ENCODE measurements around the gene ZCCHC7. TPM values are rescaled to one million over a fixed set of nuclear protein-coding genes. Genes with fewer than 3 reads are reported as not detected.

The ZCCHC7 gene
- total RNA-seq, 4 donors from 2014 or later: 12.1 to 19.1 (median 15.6) TPM

GRCh38 chr9:37128051-37128450, 7.7 kb downstream of the ZCCHC7 start:
- Histone ChIP-seq H3K4me1 (peaks cover 0 to 2% (median under 1%) of the 10 kb centered on the region in 4 donors), H3K9me3 (no peaks in the 10 kb centered on the region), H3K27me3 (no peaks in the 10 kb centered on the region), H3K4me3 (no peak overlapping the region), H3K36me3 (peaks cover 0 to 44% (median 11%) of the 10 kb centered on the region in 4 donors), H3K27ac (replicated peaks in 1 of 4) (no peak overlapping the region)
- DNase-seq (ENCODE audit: extremely low spot score): no peak
- TF ChIP-seq CTCF (IDR thresholded peaks at IDR 0.05) (no peak), POLR2AphosphoS5 (IDR thresholded peaks at IDR 0.05) (no peak), POLR2A (IDR thresholded peaks at IDR 0.05; ENCODE audit: low read depth) (no peak), EP300 (IDR thresholded peaks at IDR 0.05) (no peak)
- 93% methylated on average over 3 of the region's 3 CpGs for WGBS
- intact Hi-C loops (cut with DNase I): no loop called here

- intact Hi-C loops (cut with DNase I): no loop called here
- Histone ChIP-seq H3K36me3 (peaks cover 0 to 24% (median 0%) of the 10 kb centered on the region in 4 donors), H3K9me3 (no peaks in the 10 kb centered on the region), H3K4me1 (peaks cover 0 to 4% (median 0%) of the 10 kb centered on the region in 4 donors), H3K27ac (replicated peaks in 1 of 4) (no peak overlapping the region), H3K27me3 (no peaks in the 10 kb centered on the region), H3K4me3 (no peak overlapping the region)
- no peak for TF ChIP-seq POLR2AphosphoS5 (IDR thresholded peaks at IDR 0.05)
- TF ChIP-seq CTCF (IDR thresholded peaks at IDR 0.05): no peak
- no peak for TF ChIP-seq EP300 (IDR thresholded peaks at IDR 0.05)
- no peak for TF ChIP-seq POLR2A (IDR thresholded peaks at IDR 0.05; ENCODE audit: low read depth)
- DNase-seq (ENCODE audit: extremely low spot score): no peak
- 94% methylated on average over 1 of the region's 1 CpG for WGBS
Measured at GRCh38 chr9:37134166-37134565, 13.8 kb downstream of the ZCCHC7 start.

GRCh38 chr9:37141015-37141414, 20.6 kb downstream of the ZCCHC7 start:
- DNase-seq (ENCODE audit: extremely low spot score): no peak
- Histone ChIP-seq H3K27me3 (no peaks in the 10 kb centered on the region), H3K4me3 (no peak overlapping the region), H3K36me3 (peaks cover 0 to 7% (median 0%) of the 10 kb centered on the region in 4 donors), H3K27ac (replicated peaks in 1 of 4) (no peak overlapping the region), H3K4me1 (peaks cover 0 to 4% (median 0%) of the 10 kb centered on the region in 4 donors), H3K9me3 (no peaks in the 10 kb centered on the region)
- TF ChIP-seq EP300 (IDR thresholded peaks at IDR 0.05): no peak
- no peak for TF ChIP-seq CTCF (IDR thresholded peaks at IDR 0.05)
- TF ChIP-seq POLR2AphosphoS5 (IDR thresholded peaks at IDR 0.05): no peak
- TF ChIP-seq POLR2A (IDR thresholded peaks at IDR 0.05; ENCODE audit: low read depth): no peak
- intact Hi-C loops (cut with DNase I): no loop called here
- 95% methylated on average over 2 of the region's 2 CpGs for WGBS

GRCh38 chr9:37144762-37145161, 24.4 kb downstream of the ZCCHC7 start:
- no peaks in the 10 kb centered on the region for H3K4me1 ChIP-seq
- no peaks in the 10 kb centered on the region for H3K27me3 ChIP-seq
- WGBS: 89% methylated on average over 2 of the region's 2 CpGs
- no peak overlapping the region for H3K4me3 ChIP-seq
- TF ChIP-seq CTCF (IDR thresholded peaks at IDR 0.05) (no peak), POLR2AphosphoS5 (IDR thresholded peaks at IDR 0.05) (no peak), POLR2A (IDR thresholded peaks at IDR 0.05; ENCODE audit: low read depth) (no peak)
- H3K27ac ChIP-seq (replicated peaks in 1 of 4): no peak overlapping the region
- no peaks in the 10 kb centered on the region for H3K9me3 ChIP-seq
- H3K36me3 ChIP-seq: no peaks in the 10 kb centered on the region
- no peak for DNase-seq (ENCODE audit: extremely low spot score)
- intact Hi-C loops (cut with DNase I): no loop called here

GRCh38 chr9:37146410-37146809, 26.0 kb downstream of the ZCCHC7 start:
- Histone ChIP-seq H3K4me3 (no peak overlapping the region), H3K4me1 (no peaks in the 10 kb centered on the region), H3K27me3 (no peaks in the 10 kb centered on the region), H3K36me3 (no peaks in the 10 kb centered on the region), H3K27ac (replicated peaks in 1 of 4) (no peak overlapping the region), H3K9me3 (no peaks in the 10 kb centered on the region)
- intact Hi-C loops (cut with DNase I): no loop called here
- 73% methylated on average over 2 of the region's 2 CpGs for WGBS
- TF ChIP-seq CTCF (IDR thresholded peaks at IDR 0.05) (no peak), POLR2AphosphoS5 (IDR thresholded peaks at IDR 0.05) (no peak), POLR2A (IDR thresholded peaks at IDR 0.05; ENCODE audit: low read depth) (no peak), EP300 (IDR thresholded peaks at IDR 0.05) (no peak)
- no peak for DNase-seq (ENCODE audit: extremely low spot score)
